Nephron (organoid): ENCODE results near the gene PDE6H.
A peak's percentile ranks its signal among the peaks of the same experiment; 100 is the strongest.

ENCODE experiments used
- H3K27ac Mint-ChIP-seq, 3 experiments: 2 replicates each; pipeline ENCODE4 v1.8.0; 2020; ENCODE audit warnings: mixed read lengths in 3 of 3, mild to moderate bottlenecking in 2 of 3, moderate library complexity in 1 of 3
- H3K27me3 Mint-ChIP-seq: 2 replicates; pipeline ENCODE4 v1.8.0; 2021; ENCODE audit warnings: low read depth, mild to moderate bottlenecking, moderate library complexity, mixed read lengths
- H3K36me3 Mint-ChIP-seq: 2 replicates; pipeline ENCODE4 v1.8.0; 2020; ENCODE audit warnings: low read depth, mixed read lengths
- H3K4me1 Mint-ChIP-seq: 2 replicates; pipeline ENCODE4 v1.8.0; 2020; ENCODE audit warnings: mixed read lengths
- H3K4me3 Mint-ChIP-seq, 3 experiments: 2 replicates each; pipeline ENCODE4 v1.8.0; 2020; ENCODE audit warnings: mild to moderate bottlenecking in 3 of 3, mixed read lengths in 3 of 3, moderate library complexity in 2 of 3
- H3K9me3 Mint-ChIP-seq: 2 replicates; pipeline ENCODE4 v1.8.0; 2020; ENCODE audit warnings: mixed read lengths
- TF ChIP-seq, protein P1 (sequence below), 3 experiments: fragments of 200-600 bp; sonication (generic); IDR thresholded peaks; one replicate each; pipeline ENCODE4 v1.5.0; 2021; ENCODE audit warnings: antibody characterized with exemption in 3 of 3; ENCODE audit not compliant: unreplicated experiment in 3 of 3

PDE6H gene

DNA sequence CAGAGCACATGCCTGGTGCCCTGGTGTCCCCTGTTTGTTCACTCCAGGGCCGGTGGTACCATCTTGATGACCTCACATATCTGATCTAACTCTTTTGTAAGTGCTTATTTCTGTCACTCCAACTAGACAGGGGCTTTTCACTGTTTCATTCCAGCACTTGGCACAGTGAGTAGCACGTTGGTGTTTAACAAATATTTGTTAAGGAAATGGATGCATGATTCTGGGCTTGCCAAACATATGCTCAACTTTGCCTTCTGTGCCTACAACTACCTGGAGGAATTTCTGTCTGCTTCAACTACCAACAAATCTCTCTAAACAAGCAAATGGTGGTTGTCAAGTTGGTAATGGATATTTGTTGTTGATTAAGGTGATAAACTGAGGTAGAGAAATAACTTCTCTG is 31.6 kb downstream of the PDE6H start:
- H3K27me3 Mint-ChIP-seq = no peaks in the 10 kb centered on the region
- H3K36me3 Mint-ChIP-seq = no peaks in the 10 kb centered on the region
- H3K27ac Mint-ChIP-seq = peak overlapping the region in 2 of 3 experiments; percentile 52 to 60
- peaks cover 56% of the 10 kb centered on the region for H3K4me1 Mint-ChIP-seq
- H3K4me3 Mint-ChIP-seq = no peak overlapping the region
- TF ChIP-seq, protein P1, sequence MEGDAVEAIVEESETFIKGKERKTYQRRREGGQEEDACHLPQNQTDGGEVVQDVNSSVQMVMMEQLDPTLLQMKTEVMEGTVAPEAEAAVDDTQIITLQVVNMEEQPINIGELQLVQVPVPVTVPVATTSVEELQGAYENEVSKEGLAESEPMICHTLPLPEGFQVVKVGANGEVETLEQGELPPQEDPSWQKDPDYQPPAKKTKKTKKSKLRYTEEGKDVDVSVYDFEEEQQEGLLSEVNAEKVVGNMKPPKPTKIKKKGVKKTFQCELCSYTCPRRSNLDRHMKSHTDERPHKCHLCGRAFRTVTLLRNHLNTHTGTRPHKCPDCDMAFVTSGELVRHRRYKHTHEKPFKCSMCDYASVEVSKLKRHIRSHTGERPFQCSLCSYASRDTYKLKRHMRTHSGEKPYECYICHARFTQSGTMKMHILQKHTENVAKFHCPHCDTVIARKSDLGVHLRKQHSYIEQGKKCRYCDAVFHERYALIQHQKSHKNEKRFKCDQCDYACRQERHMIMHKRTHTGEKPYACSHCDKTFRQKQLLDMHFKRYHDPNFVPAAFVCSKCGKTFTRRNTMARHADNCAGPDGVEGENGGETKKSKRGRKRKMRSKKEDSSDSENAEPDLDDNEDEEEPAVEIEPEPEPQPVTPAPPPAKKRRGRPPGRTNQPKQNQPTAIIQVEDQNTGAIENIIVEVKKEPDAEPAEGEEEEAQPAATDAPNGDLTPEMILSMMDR (IDR thresholded peaks at IDR 0.05; ENCODE audit: unreplicated experiment in 3 of 3) = no peak
- H3K9me3 Mint-ChIP-seq = no peaks in the 10 kb centered on the region

DNA sequence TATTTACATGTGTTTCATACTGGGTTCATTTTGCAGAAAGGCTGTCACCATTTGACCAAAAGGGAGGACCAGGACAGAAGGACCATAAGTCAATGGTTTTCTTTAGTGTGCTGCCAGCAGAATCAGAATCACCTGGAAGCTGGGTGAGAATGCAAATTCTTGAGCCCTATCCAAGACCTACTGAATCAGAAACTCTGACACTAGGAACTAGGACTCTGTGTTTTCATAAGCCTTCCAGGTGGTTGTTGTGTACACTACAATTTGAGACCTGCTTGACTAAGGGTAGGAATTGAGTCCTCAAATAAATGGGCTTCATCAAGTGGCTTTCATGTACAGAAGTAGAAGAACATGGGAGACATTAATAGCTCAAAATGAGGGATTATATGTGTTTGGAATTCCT is 32.2 kb downstream of the PDE6H start:
- H3K9me3 Mint-ChIP-seq = no peaks in the 10 kb centered on the region
- peaks cover 53% of the 10 kb centered on the region for H3K4me1 Mint-ChIP-seq
- H3K27ac Mint-ChIP-seq = peak overlapping the region in 2 of 3 experiments; percentile 52 to 60
- no peak overlapping the region for H3K4me3 Mint-ChIP-seq
- no peaks in the 10 kb centered on the region for H3K36me3 Mint-ChIP-seq
- no peaks in the 10 kb centered on the region for H3K27me3 Mint-ChIP-seq
- TF ChIP-seq, protein P1 (IDR thresholded peaks at IDR 0.05; ENCODE audit: unreplicated experiment in 3 of 3) = no peak

DNA sequence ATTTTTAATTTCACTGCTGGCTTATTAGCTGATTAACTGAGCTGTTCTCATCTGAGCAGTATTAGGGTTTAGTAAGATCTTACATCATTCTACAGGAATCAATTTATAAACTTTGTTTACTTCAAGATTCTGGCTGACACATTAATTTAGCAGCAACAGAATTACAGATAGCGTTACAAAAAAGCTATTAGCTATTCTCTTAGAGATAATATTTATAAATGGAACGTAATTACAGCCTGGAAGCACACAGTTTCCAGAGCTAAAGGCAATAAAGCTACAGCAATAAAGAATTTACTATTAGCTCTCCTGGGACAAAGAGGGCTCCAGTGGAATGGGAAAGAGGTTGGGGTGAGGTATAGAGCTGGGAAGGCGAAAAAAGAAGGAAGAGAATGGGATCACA is 34.7 kb downstream of the PDE6H start:
- peaks cover 28% of the 10 kb centered on the region for H3K4me1 Mint-ChIP-seq
- H3K36me3 Mint-ChIP-seq = no peaks in the 10 kb centered on the region
- no peaks in the 10 kb centered on the region for H3K27me3 Mint-ChIP-seq
- no peak overlapping the region for H3K4me3 Mint-ChIP-seq
- H3K27ac Mint-ChIP-seq = peak overlapping the region; percentile 65 to 85 (median 65)
- no peaks in the 10 kb centered on the region for H3K9me3 Mint-ChIP-seq
- TF ChIP-seq, protein P1 (IDR thresholded peaks at IDR 0.05; ENCODE audit: unreplicated experiment in 3 of 3) = no peak

DNA sequence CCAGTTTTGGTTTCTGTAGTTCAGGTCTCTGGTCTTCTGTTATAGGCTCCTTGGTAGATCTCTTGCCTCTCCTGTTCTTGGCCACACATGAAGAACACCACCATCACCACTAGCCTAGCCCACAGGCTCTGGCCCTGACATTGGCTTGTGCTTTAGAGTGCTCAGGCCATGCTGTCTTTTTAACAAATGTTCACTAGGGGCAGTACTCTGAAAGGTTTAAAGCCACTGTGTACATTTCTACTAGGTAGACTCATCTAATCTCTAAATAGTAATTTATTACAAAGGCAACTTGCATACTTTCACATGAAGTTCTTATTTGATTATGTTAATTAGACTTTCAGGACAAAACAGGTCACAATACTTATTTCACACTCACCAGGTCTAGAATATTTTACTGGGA is 38.3 kb downstream of the PDE6H start:
- no peaks in the 10 kb centered on the region for H3K9me3 Mint-ChIP-seq
- H3K27ac Mint-ChIP-seq = no peak overlapping the region
- H3K4me3 Mint-ChIP-seq = no peak overlapping the region
- TF ChIP-seq, protein P1 (IDR thresholded peaks at IDR 0.05; ENCODE audit: unreplicated experiment in 3 of 3) = peak in 1 of 3 experiments; percentile 18
- no peaks in the 10 kb centered on the region for H3K27me3 Mint-ChIP-seq
- H3K4me1 Mint-ChIP-seq = peaks cover 19% of the 10 kb centered on the region
- no peaks in the 10 kb centered on the region for H3K36me3 Mint-ChIP-seq

DNA sequence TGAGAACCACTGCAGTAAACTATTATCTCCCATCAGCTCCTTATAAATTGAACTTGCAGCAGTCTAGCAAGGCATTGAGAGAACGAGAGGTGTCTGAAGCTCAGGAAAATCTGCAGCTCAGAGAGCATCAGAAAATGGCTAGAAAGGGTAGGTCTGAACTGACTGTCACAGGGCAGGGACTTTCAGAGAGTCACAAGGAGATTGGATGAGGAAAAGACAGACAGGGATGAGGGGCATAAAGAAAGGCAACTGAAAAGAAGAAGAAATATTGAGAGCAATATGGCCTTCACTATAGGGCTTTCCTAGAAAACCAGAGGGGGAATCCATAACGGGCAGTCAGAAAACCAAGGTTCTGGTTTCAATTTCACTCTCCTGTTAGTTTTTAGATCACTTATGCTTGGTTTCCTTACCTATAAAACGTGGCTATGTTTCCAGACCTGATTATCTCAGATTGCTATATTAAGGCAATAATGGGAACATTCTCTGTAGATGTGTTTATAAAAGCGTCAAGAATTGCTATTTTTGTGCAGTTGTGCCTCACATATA is 40.9 kb downstream of the PDE6H start:
- Mint-ChIP-seq H3K27ac (no peak overlapping the region), H3K4me1 (peaks cover 7% of the 10 kb centered on the region)

DNA sequence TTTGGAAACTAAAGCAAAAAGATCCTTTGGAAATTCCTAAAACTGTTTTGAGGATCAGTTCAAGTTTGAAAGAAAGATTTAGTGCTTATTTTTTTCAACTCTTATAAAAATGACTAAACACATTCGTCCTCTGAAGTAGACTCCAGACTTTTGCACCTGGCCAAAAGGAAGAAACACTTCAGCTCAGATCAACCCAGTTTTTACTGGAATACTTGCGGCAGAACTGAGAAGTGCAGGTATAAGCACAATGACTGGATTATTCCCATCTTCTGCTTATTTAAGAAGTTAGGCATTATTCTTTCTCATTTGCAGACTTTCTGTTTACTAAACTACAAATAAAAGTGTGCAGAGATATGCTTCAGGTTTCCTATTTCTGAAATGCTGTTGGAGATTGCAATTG is 41.9 kb downstream of the PDE6H start:
- TF ChIP-seq, protein P1 (IDR thresholded peaks at IDR 0.05; ENCODE audit: unreplicated experiment in 3 of 3) = no peak
- no peaks in the 10 kb centered on the region for H3K36me3 Mint-ChIP-seq
- H3K9me3 Mint-ChIP-seq = no peaks in the 10 kb centered on the region
- no peaks in the 10 kb centered on the region for H3K27me3 Mint-ChIP-seq
- H3K27ac Mint-ChIP-seq = peak overlapping the region in 2 of 3 experiments; percentile 55 to 60
- H3K4me1 Mint-ChIP-seq = peaks cover under 1% of the 10 kb centered on the region
- no peak overlapping the region for H3K4me3 Mint-ChIP-seq

More for the DNA sequence above, 40.9 kb downstream of the PDE6H start:
- Mint-ChIP-seq H3K9me3 (no peaks in the 10 kb centered on the region), H3K4me3 (no peak overlapping the region), H3K27me3 (no peaks in the 10 kb centered on the region), H3K36me3 (no peaks in the 10 kb centered on the region)
- TF ChIP-seq, protein P1 (IDR thresholded peaks at IDR 0.05; ENCODE audit: unreplicated experiment in 3 of 3) = no peak
